ENCODE data around the gene CMPK2.

GRCh38 chr2:6818012-6818411 lies 47.7 kb downstream of the CMPK2 start:
- no peak for TF ChIP-seq GLIS3 (CRISPR knock-in tag; IDR thresholded peaks at IDR 0.05)
- TF ChIP-seq ZC3H10 (CRISPR knock-in tag; IDR thresholded peaks at IDR 0.05), result no peak
- no peak for TF ChIP-seq ARNTL (CRISPR knock-in tag; IDR thresholded peaks at IDR 0.05; ENCODE audit: borderline replicate concordance, low read depth)
- no peak for TF ChIP-seq PATZ1 (CRISPR knock-in tag; IDR thresholded peaks at IDR 0.05; ENCODE audit: borderline replicate concordance)
- TF ChIP-seq ISL1 (CRISPR knock-in tag; IDR thresholded peaks at IDR 0.05), result no peak
- no peak for TF ChIP-seq TCF4 (CRISPR knock-in tag; IDR thresholded peaks at IDR 0.05; ENCODE audit: borderline replicate concordance)
- TF ChIP-seq ZFP3 (CRISPR knock-in tag; IDR thresholded peaks at IDR 0.05), result no peak
- TF ChIP-seq OSR1 (CRISPR knock-in tag; IDR thresholded peaks at IDR 0.05), result no peak
- TF ChIP-seq CSRNP3 (CRISPR knock-in tag; IDR thresholded peaks at IDR 0.05), result no peak
- no peak for TF ChIP-seq ZFP30 (CRISPR knock-in tag; IDR thresholded peaks at IDR 0.05)
- no peak for TF ChIP-seq TSHZ2 (CRISPR knock-in tag; IDR thresholded peaks at IDR 0.05)
